SK-N-MC (cell line): ENCODE data around the gene CTNNBIP1.

Experiments used
- EZH2 ChIP-seq: fragments of 200-600 bp; sonication (generic); IDR thresholded peaks from one replicate; pipeline ENCODE4 v1.6.1; 2017; ENCODE audit warnings: antibody characterized with exemption
- POLR2AphosphoS5 ChIP-seq: IDR thresholded peaks from 2 replicates; pipeline ENCODE4 v1.6.1; 2012; ENCODE audit warnings: mild to moderate bottlenecking, low read depth, low read length, borderline replicate concordance

GRCh38 chr1:9826616-9827015, 83.5 kb downstream of the CTNNBIP1 start:
- TF ChIP-seq EZH2 (no peak), POLR2AphosphoS5 (no peak)
